HG03558 (cell line): Measurements from ENCODE around the gene EPN2.

Source experiments
- ATAC-seq: cut with Tn5 transposase; IDR thresholded peaks from one replicate; pipeline ENCODE4 v1.9.1; 2021; ENCODE audit warnings: moderate number of reproducible peaks; ENCODE audit not compliant: unreplicated experiment; ENCODE audit errors: extremely low read depth

Gene EPN2

GRCh38 chr17:19288453-19288852 is 51.3 kb downstream of the EPN2 start:
- ATAC-seq = no peak

DNA sequence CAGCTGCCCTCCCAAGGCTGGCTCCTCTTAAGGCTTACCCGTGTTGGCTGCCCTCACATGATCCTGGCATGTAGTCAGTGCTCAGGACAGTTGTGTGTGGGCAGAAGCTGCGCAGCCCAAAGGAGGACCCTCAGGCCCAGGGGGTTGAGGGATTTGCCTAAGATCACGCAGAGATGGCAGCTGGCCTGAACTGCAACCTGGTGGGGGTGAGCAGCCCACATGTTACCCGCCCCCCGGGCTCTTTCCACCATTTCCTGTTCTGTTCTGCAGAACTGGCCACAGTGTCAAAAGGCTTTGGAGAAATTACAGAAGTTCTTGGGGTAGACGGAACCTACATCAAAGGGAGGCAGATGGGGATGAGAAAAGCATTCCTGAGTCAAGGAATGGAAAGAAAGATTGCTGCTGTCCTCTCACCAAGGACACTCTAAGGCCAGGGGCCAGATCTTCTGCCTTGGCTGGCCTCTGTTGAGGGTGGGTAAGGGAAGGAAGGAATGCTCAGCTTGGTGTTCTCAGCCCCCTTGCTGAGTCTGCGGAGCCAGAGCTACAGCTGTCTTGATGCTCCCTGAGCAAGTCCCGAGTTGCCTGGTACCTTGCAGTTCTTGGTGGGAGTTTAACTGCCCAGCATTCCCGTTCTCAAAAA is 53.0 kb downstream of the EPN2 start:
- ATAC-seq = no peak

DNA sequence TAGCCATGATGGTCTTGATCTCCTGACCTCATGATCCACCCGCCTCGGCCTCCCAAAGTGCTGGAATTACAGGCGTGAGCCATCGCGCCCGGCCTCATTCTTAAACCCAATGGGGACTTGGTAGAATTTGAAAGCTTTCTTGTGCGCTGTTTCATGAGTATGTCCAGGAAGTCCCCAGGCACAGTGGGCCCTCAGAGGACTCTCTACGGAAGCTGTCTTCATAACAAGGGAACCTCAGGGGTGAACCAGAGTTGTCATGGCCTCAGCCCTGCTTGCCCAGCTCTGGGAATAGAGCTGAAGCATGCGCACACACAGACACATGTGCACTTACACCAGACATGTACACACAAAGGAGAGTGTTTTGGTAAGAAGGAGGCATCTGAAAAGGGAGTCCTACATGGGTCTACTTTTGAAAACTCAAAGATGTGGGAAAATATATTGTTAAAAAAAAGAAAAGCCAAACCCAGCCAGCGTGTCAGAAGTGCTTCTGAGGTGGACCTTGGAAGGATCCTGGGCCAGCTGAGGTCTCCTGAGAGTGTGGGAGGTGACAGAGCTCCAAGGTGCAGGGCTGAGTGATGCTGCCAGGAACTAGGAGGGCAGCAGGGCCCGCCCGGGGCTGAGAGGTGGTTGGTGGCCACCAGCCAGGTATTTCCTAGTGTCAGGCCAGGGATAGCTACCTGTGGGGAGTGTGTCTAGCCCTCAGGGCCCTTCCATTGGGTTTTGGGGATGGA is 54.6 kb downstream of the EPN2 start:
- ATAC-seq = no peak

GRCh38 chr17:19292377-19292711 is 55.2 kb downstream of the EPN2 start:
- ATAC-seq = no peak

- ATAC-seq = no peak
Observed at GRCh38 chr17:19294443-19294842, 57.3 kb downstream of the EPN2 start.

DNA sequence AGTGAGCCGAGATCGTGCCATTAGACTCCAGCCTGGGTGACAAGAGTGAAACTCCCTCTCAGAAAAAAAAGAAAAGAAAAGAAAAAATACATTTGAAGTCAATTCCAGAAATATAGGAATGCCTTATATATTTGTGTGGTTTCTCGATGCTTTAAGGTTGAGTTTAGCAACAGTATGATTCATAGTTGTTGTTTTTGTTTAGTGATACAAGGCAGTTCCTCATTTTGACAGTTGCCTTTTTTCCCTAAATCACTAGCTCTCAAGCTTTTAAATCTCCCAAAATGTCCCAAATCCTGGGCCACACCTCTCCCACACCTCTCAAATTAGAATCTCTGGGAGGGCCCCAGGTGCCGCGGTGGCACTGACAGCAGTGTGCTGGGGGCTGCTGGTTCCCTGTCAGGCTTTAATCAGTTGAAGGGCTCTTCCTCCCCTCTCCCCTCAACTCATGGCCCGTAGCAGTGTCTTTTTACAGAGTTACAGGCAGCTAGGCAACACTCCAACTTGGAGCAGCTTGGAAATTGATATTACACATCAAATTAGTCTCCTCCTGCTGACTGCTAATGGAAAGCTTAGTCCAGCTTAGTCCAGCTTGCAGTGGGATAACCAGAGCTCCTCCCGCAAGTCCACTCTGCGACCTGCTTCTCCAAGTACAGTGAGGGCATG is 58.4 kb downstream of the EPN2 start:
- no peak for ATAC-seq

GRCh38 chr17:19296786-19297778 is 59.9 kb downstream of the EPN2 start:
- no peak for ATAC-seq

DNA sequence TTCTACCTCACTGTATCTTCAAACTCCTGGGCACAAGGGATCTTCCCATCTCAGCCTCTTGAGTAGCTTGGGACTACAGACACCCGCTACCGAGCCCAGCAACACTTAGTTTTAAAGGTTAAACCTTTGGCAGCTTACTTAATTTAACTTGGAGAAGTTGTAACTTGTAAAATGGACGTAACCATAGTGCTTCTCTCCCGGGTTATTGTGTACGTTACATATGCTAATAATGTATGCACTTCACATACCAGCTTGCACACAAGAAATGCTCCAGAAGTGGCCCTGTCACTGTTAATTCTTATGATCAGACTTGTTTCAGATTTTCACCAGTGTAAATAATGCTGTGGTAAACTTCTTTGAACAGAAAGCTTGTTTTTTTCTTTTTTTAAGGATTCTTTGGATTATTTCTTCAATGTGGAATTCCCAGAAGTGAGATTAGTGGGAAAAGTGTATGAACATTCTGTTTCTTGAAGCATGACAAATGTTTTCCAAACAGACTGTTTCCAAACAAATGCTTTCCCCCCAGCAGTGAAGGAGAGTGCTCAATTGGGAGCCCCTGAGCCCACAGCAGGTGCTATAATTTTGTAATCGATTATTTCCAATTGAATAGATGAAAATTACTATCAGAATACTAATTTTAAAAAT is 61.5 kb downstream of the EPN2 start:
- no peak for ATAC-seq

DNA sequence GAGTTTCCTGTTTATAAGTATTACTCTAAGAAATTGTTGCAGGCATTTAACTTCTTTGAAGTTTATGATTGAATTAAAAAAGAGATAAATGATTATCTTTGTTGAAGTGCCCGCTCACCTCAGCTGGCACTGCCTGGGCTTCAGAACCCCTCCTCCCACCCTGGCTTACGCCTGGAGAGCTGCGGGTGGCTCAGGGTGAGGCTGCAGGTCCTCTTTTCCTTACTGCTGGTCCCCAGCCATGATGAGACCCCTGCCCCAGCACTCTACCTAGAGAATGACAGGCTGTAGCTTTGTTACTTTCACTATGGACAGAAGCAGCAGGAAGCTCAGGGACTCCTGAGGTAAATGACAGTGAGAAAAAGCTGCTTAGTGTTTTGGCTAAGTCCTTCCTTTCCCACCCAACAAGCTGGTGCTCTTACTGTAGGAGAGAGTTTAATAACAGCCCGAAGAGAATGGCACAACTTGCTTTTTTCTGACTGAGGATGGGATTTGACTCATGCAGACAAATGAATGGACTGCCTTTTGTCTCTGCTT is 62.1 kb downstream of the EPN2 start:
- no peak for ATAC-seq

- no peak for ATAC-seq
Observed at GRCh38 chr17:19299866-19300265, 62.7 kb downstream of the EPN2 start.

DNA sequence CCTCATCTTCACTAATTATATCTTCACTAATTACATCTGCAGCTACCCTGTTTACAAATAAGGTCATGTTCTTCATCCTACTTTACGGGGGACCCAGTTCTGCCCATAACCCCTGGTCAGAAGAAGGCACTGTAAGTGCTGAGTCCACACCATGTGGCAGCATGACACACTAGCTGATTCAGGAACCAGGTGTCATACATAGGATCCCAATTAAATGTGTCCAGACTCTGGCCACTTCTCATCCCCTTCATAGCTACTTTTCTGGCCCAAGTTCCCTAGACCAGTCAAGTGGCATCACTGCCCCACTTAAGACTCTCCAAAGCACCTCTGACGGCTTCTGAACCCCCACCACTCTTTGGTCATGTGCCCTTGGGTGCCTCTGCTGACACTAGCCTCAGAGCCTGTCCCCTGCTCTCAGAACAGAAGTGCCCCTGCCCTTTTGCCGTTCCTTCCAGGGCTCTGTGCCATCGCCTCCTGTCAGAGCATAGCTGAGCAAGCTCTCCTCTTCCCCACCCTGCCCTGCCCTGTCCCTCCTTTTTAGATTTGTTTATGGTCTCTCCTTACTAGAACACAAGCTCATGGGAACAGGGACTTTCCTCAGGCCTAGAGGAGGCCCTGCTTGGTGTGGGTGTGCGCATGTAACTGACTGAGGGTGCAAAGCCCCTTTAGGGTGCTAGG is 64.2 kb downstream of the EPN2 start:
- no peak for ATAC-seq

- ATAC-seq = no peak
Observed at GRCh38 chr17:19301973-19302372, 64.8 kb downstream of the EPN2 start.

DNA sequence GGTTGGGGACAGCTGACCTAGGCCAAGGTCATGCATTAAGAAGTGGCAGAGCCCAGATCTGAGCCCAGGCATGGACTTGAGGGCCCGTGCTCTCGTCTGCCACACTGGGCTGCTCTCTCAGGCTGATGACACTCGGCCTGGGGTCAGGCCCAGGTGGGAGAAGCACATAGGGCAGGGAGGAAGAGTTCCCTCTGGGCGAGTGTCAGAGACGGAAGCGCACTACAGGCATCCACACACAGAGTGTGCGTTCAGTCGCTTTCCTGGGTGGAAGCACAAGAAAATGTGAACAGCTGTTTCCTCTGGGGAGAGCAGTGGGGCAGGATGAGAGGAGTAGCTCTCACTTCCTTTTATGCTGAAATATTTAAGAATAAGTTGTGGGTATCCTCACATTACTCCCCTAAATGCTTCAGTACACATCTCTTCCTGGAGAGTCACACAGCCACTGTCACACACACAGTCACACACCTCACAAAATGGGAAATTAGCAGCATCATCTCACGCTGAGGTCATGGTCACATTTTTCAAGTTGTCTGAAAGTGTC is 65.7 kb downstream of the EPN2 start:
- no peak for ATAC-seq

DNA sequence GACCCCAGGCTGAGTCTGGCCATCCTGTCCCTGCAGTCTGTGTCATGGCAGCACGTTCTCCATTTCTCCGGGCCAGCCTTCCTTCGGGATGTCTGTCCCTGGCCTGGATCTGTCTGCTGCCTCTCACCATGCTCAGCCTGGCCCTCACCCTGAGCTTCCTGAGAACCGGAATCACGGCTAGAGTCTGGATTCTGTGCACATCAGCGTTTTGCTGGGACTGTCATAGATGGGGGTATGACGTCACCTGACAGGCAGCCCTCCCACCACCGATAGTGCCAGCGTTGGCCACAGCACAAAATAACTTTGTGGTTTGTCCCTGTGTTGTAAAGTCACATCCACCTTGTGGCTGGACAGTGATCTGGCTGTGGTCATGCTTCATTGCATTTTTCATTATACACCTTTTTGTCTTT is 66.2 kb downstream of the EPN2 start:
- no peak for ATAC-seq

DNA sequence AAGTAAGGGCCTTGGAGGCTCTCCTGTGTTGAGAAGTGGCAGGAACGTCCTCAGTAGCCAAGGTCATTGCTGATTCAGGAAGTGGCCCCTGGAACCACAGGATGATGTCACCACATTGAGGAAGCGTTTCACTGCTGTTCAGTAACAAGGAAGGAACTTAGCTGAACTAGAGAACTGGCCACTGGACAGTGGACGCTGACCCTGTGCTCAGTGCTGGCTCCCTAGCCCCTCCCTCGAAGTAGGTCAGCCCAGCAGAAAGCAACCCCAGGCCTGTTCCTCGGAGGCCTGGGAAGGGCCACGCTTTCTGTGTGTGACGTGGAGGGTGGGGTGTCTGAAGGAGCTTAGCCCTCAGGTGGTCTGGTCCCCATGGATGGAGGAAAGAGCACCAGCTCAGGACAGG is 67.0 kb downstream of the EPN2 start:
- ATAC-seq = no peak

GRCh38 chr17:19304751-19305150 is 67.6 kb downstream of the EPN2 start:
- no peak for ATAC-seq

DNA sequence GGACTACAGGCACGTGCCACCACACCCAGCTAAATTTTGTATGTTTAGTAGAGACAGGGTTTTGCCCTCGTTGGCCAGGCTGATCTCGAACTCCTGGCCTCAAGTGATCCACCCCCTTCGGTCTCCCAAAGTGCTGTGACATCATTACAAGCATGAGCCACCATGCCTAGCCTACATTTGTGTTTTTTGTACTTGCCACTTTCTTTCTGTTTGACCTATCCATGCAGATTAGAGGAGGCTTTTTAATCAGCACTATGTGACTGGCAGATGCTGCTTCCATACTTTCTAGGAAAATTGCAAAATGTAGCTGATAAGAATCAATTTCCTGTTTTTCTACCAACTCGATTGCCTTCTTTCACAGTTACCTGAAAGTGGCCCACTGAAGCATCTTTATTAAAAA is 68.1 kb downstream of the EPN2 start:
- no peak for ATAC-seq

DNA sequence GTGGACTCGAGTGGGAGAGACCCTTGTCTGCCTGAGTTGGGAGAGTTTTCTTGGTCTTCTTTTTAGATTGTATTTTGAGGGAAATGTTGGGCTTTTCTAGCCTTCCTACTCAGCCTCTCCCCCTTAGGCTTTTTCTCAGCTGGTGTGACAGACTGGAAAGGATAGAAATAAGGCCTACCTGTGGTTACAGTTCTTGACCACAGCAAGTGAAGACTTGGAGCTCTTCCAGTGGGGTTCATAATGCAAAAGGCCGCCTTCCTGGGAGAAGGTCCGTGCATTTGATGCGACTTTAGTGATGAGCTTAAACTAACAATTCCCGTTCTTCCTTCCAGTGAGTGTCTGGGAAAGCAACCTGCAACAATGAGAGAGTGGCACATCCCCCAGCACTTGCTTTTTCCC is 68.6 kb downstream of the EPN2 start:
- ATAC-seq = no peak
